Fibroblast of pulmonary artery (primary cell): ENCODE measurements around the gene PDE4D.

ENCODE experiments used
- DNase-seq: peaks from one replicate; pipeline ENCODE4 v3.0.0-alpha.2; 2010; ENCODE audit warnings: low read depth
- H3K4me3 ChIP-seq: replicated peaks from 2 replicates; pipeline ENCODE4 v1.5.1; 2011; ENCODE audit warnings: low read depth, mild to moderate bottlenecking, control low read depth, low read length, moderate library complexity
- CTCF ChIP-seq: IDR thresholded peaks from 2 replicates; pipeline ENCODE4 v1.5.1; 2011; ENCODE audit warnings: mild to moderate bottlenecking, control low read depth, low read length, inconsistent platforms; ENCODE audit errors: missing control alignments

Gene PDE4D

GRCh38 chr5:59221769-59222168, 671.8 kb downstream of the PDE4D start:
- H3K4me3 ChIP-seq = no peak overlapping the region
- DNase-seq = no peak
- peak; percentile 2 for TF ChIP-seq CTCF

GRCh38 chr5:59218424-59219045, 675.0 kb downstream of the PDE4D start:
- H3K4me3 ChIP-seq = no peak overlapping the region
- TF ChIP-seq CTCF = peak; percentile 18
- peak; percentile 36 for DNase-seq

GRCh38 chr5:59216841-59217240, 676.7 kb downstream of the PDE4D start:
- TF ChIP-seq CTCF = no peak
- DNase-seq = no peak
- H3K4me3 ChIP-seq = no peak overlapping the region

GRCh38 chr5:59212596-59212995, 680.9 kb downstream of the PDE4D start:
- DNase-seq = no peak
- no peak overlapping the region for H3K4me3 ChIP-seq
- TF ChIP-seq CTCF = no peak

- peak; percentile 77 for DNase-seq
- no peak for TF ChIP-seq CTCF
- H3K4me3 ChIP-seq = no peak overlapping the region
Measured at GRCh38 chr5:59209758-59210359, 683.7 kb downstream of the PDE4D start.

GRCh38 chr5:59208474-59208873, 685.1 kb downstream of the PDE4D start:
- no peak for DNase-seq
- no peak overlapping the region for H3K4me3 ChIP-seq
- TF ChIP-seq CTCF = no peak

GRCh38 chr5:59207401-59207800, 686.1 kb downstream of the PDE4D start:
- no peak for TF ChIP-seq CTCF
- DNase-seq = peak; percentile 46
- no peak overlapping the region for H3K4me3 ChIP-seq
